H9 (cell line): ENCODE results near the gene NCS1. TPM values are rescaled to one million over a fixed set of nuclear protein-coding genes. Genes with fewer than 3 reads are reported as not detected.
A peak's percentile ranks its signal among the peaks of the same experiment; 100 is the strongest.

Experiments
- DNase-seq: peaks from one replicate; pipeline ENCODE4 v3.0.0-alpha.2; 2017
- H2AFZ ChIP-seq: one replicate; pipeline ENCODE4 v1.6.1; 2013; ENCODE audit warnings: mild to moderate bottlenecking, low read length, control low read depth, moderate library complexity
- H2AK5ac ChIP-seq: 2 replicates; pipeline ENCODE4 v1.6.1; 2013; ENCODE audit warnings: low read length, control low read depth, mixed read lengths; ENCODE audit not compliant: insufficient read length
- H2BK120ac ChIP-seq: one replicate; pipeline ENCODE4 v1.6.1; 2013; ENCODE audit warnings: low read depth, mild to moderate bottlenecking, low read length, control low read depth, inconsistent platforms; ENCODE audit not compliant: poor library complexity, severe bottlenecking
- H2BK12ac ChIP-seq: 2 replicates; pipeline ENCODE4 v1.6.1; 2013; ENCODE audit warnings: low read length, control low read depth, mixed read lengths, low read depth; ENCODE audit not compliant: insufficient read length
- H2BK15ac ChIP-seq: 2 replicates; pipeline ENCODE4 v1.6.1; 2013; ENCODE audit warnings: low read depth, low read length, control low read depth
- H2BK20ac ChIP-seq: one replicate; pipeline ENCODE4 v1.6.1; 2013; ENCODE audit warnings: low read depth, mild to moderate bottlenecking, low read length, control low read depth, inconsistent platforms; ENCODE audit not compliant: poor library complexity, severe bottlenecking
- H2BK5ac ChIP-seq: 2 replicates; pipeline ENCODE4 v1.6.1; 2013; ENCODE audit warnings: low read length, control low read depth, mixed read lengths; ENCODE audit not compliant: insufficient read length
- H3K14ac ChIP-seq: 2 replicates; pipeline ENCODE4 v1.6.1; 2013; ENCODE audit warnings: low read length, control low read depth; ENCODE audit not compliant: insufficient read depth
- H3K18ac ChIP-seq: 2 replicates; pipeline ENCODE4 v1.6.1; 2013; ENCODE audit warnings: low read depth, mild to moderate bottlenecking, mixed read lengths, low read length, control low read depth; ENCODE audit not compliant: insufficient read length
- H3K23ac ChIP-seq: 2 replicates; pipeline ENCODE4 v1.6.1; 2013; ENCODE audit warnings: low read length, control low read depth, mixed read lengths, low read depth; ENCODE audit not compliant: insufficient read length
- H3K23me2 ChIP-seq: 2 replicates; pipeline ENCODE4 v1.6.1; 2013; ENCODE audit warnings: low read depth, mild to moderate bottlenecking, mixed read lengths, low read length, control low read depth; ENCODE audit not compliant: insufficient read length, poor library complexity, severe bottlenecking
- H3K27ac ChIP-seq: 2 replicates; pipeline ENCODE4 v1.5.1; 2013; ENCODE audit warnings: low read length, control low read depth, mixed read lengths, low read depth; ENCODE audit not compliant: insufficient read length
- H3K27me3 ChIP-seq: 2 replicates; pipeline ENCODE4 v1.6.1; 2013; ENCODE audit warnings: low read length, control low read depth, inconsistent platforms; ENCODE audit not compliant: insufficient read depth
- H3K4ac ChIP-seq: 2 replicates; pipeline ENCODE4 v1.6.1; 2013; ENCODE audit warnings: low read depth, mild to moderate bottlenecking, control low read depth, inconsistent platforms, low read length, moderate library complexity
- H3K4me1 ChIP-seq: 2 replicates; pipeline ENCODE4 v1.6.1; 2013; ENCODE audit warnings: low read length, control low read depth, inconsistent platforms; ENCODE audit not compliant: insufficient read depth
- H3K4me2 ChIP-seq: 2 replicates; pipeline ENCODE4 v1.6.1; 2013; ENCODE audit warnings: low read length, control low read depth, mixed read lengths; ENCODE audit not compliant: insufficient read length, insufficient read depth
- H3K56ac ChIP-seq: 2 replicates; pipeline ENCODE4 v1.6.1; 2013; ENCODE audit warnings: low read depth, mild to moderate bottlenecking, mixed read lengths, low read length, control low read depth; ENCODE audit not compliant: insufficient read length
- H3K79me1 ChIP-seq: 2 replicates; pipeline ENCODE4 v1.6.1; 2013; ENCODE audit warnings: low read depth, mild to moderate bottlenecking, moderate library complexity, low read length, control low read depth, inconsistent platforms; ENCODE audit not compliant: insufficient read depth, poor library complexity, severe bottlenecking
- H3K79me2 ChIP-seq: 2 replicates; pipeline ENCODE4 v1.6.1; 2013; ENCODE audit warnings: low read length, control low read depth, inconsistent platforms; ENCODE audit not compliant: insufficient read depth
- H3K9ac ChIP-seq: 2 replicates; pipeline ENCODE4 v1.6.1; 2013; ENCODE audit warnings: low read length, control low read depth, mixed read lengths; ENCODE audit not compliant: insufficient read length; ENCODE audit errors: extremely low read depth
- H3K9me3 ChIP-seq: one replicate; pipeline ENCODE4 v1.6.1; 2013; ENCODE audit warnings: low read depth, low read length, inconsistent platforms; ENCODE audit not compliant: control insufficient read depth
- H3T11ph ChIP-seq: one replicate; pipeline ENCODE4 v1.6.1; 2013; ENCODE audit warnings: mild to moderate bottlenecking, low read length, control low read depth, inconsistent platforms
- H4K20me1 ChIP-seq: one replicate; pipeline ENCODE4 v1.6.1; 2013; ENCODE audit not compliant: control insufficient read depth, insufficient read length, insufficient read depth
- H4K5ac ChIP-seq: 2 replicates; pipeline ENCODE4 v1.6.1; 2013; ENCODE audit warnings: low read depth, mild to moderate bottlenecking, mixed read lengths, low read length, control low read depth; ENCODE audit not compliant: insufficient read length
- H4K8ac ChIP-seq: replicated peaks from 2 replicates; pipeline ENCODE4 v1.6.1; 2013; ENCODE audit warnings: low read length, control low read depth, mixed read lengths, low read depth; ENCODE audit not compliant: insufficient read length
- H4K91ac ChIP-seq: 2 replicates; pipeline ENCODE4 v1.6.1; 2013; ENCODE audit warnings: low read depth, mild to moderate bottlenecking, moderate library complexity, mixed read lengths, low read length, control low read depth; ENCODE audit not compliant: insufficient read length
- H3K27ac Mint-ChIP-seq, 3 experiments: 2 replicates in 2 of 3; 3 replicates in 1 of 3; pipeline ENCODE4 v1.8.0; 2020 to 2021; ENCODE audit warnings: mixed read lengths in 3 of 3, mild to moderate bottlenecking in 1 of 3, moderate library complexity in 1 of 3
- H3K27me3 Mint-ChIP-seq: 2 replicates; pipeline ENCODE4 v1.8.0; 2021; ENCODE audit warnings: low read depth, mild to moderate bottlenecking, moderate library complexity, mixed read lengths
- H3K36me3 Mint-ChIP-seq, 3 experiments: 2 replicates in 2 of 3; 3 replicates in 1 of 3; pipeline ENCODE4 v1.8.0; 2020 to 2021; ENCODE audit warnings: low read depth in 3 of 3, mixed read lengths in 3 of 3; ENCODE audit not compliant: insufficient read depth in 1 of 3
- H3K4me1 Mint-ChIP-seq, 2 experiments: 2 replicates each; pipeline ENCODE4 v1.8.0; 2020; ENCODE audit warnings: mixed read lengths in 2 of 2
- H3K4me3 Mint-ChIP-seq, 2 experiments: 2 replicates in 1 of 2; 3 replicates in 1 of 2; pipeline ENCODE4 v1.8.0; 2020 to 2021; ENCODE audit warnings: mild to moderate bottlenecking in 2 of 2, mixed read lengths in 2 of 2, moderate library complexity in 1 of 2
- H3K9me3 Mint-ChIP-seq, 2 experiments: 2 replicates in 1 of 2; 3 replicates in 1 of 2; pipeline ENCODE4 v1.8.0; 2020; ENCODE audit warnings: mild to moderate bottlenecking in 2 of 2, mixed read lengths in 2 of 2, moderate library complexity in 1 of 2
- WGBS: extraction: QIAGEN DNeasy Blood & Tissue Kit; methylation state at CpG from one replicate; pipeline ENCODE4 v1.1.7; 2013; ENCODE audit warnings: missing lambda C conversion rate, low lambda C conversion rate, mixed read lengths; ENCODE audit not compliant: insufficient read length; ENCODE audit errors: extremely low coverage; 5-methylcytosine and 5-hydroxymethylcytosine counted together
- total RNA-seq: library from RNA; stranded (reverse); gene quantifications from 2 replicates; pipeline ENCODE4 v1.2.1, GENCODE V29; 2021
- TF ChIP-seq, protein P1 (sequence below): fragments of 200-600 bp; sonication (generic); conservative IDR thresholded peaks from 3 replicates; pipeline ENCODE4 v1.8.0; 2021; ENCODE audit warnings: antibody characterized with exemption, mild to moderate bottlenecking

The NCS1 gene
- total RNA-seq, 1 experiment from 2014 or later, result 38.1 TPM

- peak overlapping the region in 2 of 3 experiments; percentile 57 to 83; a peak in 2 of 7 replicates for H3K27ac Mint-ChIP-seq
- no peaks in the 10 kb centered on the region for H3K9me3 Mint-ChIP-seq
- Histone ChIP-seq H3K14ac (no peak overlapping the region; the same call in 1 of the 2 replicates), H4K91ac (no peak overlapping the region), H3K18ac (no peak overlapping the region), H3K4me1 (peaks cover 2% of the 10 kb centered on the region; the same call in 1 of the 2 replicates), H3K27me3 (no peaks in the 10 kb centered on the region), H3K9ac (no peak overlapping the region), H2BK120ac (no peak overlapping the region), H3K56ac (no peak overlapping the region), H4K8ac (no peak overlapping the region), H3K4ac (no peak overlapping the region), H2AK5ac (no peak overlapping the region), H3K23me2 (no peaks in the 10 kb centered on the region), H4K5ac (no peak overlapping the region), H2BK12ac (no peak overlapping the region), H3T11ph (no peak overlapping the region), H3K4me2 (no peak overlapping the region), H3K27ac (no peak overlapping the region), H3K79me2 (no peaks in the 10 kb centered on the region), H2AFZ (no peak overlapping the region), H2BK5ac (no peak overlapping the region), H4K20me1 (no peaks in the 10 kb centered on the region), H3K9me3 (no peaks in the 10 kb centered on the region), H2BK15ac (no peak overlapping the region), H2BK20ac (no peak overlapping the region), H3K23ac (no peak overlapping the region), H3K79me1 (no peaks in the 10 kb centered on the region)
- no peaks in the 10 kb centered on the region; the same call in 1 of the 2 replicates for H3K27me3 Mint-ChIP-seq
- H3K36me3 Mint-ChIP-seq, result no peaks in the 10 kb centered on the region; a peak in 1 of 7 replicates
- TF ChIP-seq, protein P1, sequence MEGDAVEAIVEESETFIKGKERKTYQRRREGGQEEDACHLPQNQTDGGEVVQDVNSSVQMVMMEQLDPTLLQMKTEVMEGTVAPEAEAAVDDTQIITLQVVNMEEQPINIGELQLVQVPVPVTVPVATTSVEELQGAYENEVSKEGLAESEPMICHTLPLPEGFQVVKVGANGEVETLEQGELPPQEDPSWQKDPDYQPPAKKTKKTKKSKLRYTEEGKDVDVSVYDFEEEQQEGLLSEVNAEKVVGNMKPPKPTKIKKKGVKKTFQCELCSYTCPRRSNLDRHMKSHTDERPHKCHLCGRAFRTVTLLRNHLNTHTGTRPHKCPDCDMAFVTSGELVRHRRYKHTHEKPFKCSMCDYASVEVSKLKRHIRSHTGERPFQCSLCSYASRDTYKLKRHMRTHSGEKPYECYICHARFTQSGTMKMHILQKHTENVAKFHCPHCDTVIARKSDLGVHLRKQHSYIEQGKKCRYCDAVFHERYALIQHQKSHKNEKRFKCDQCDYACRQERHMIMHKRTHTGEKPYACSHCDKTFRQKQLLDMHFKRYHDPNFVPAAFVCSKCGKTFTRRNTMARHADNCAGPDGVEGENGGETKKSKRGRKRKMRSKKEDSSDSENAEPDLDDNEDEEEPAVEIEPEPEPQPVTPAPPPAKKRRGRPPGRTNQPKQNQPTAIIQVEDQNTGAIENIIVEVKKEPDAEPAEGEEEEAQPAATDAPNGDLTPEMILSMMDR, result no peak
- H3K4me3 Mint-ChIP-seq, result no peak overlapping the region
- peaks cover 15 to 20% of the 10 kb centered on the region in 2 experiments for H3K4me1 Mint-ChIP-seq
- no CpG with 5 or more reads among the region's 8 CpGs for WGBS
- no peak for DNase-seq
Measured at GRCh38 chr9:130158001-130158400, 14.2 kb upstream of the NCS1 start.
